MM.1S (cell line): ENCODE measurements around the gene PARD3.

ENCODE experiments used
- DNase-seq: peaks from one replicate; pipeline ENCODE4 v3.0.0-alpha.2; 2015
- H2AFZ ChIP-seq: fragments of 300-600 bp; sonication (generic); 2 replicates; pipeline ENCODE4 v1.6.0; 2016; ENCODE audit warnings: antibody characterized with exemption, low read length
- H3F3A ChIP-seq: fragments of 300-600 bp; sonication (generic); 2 replicates; pipeline ENCODE4 v1.6.1; 2016; ENCODE audit warnings: mild to moderate bottlenecking, antibody characterized with exemption, low read length, moderate library complexity, mixed read lengths; ENCODE audit not compliant: insufficient read depth
- H3K27ac ChIP-seq: fragments of 300-600 bp; sonication (generic); 2 replicates; pipeline ENCODE4 v1.5.1; 2016; ENCODE audit warnings: mild to moderate bottlenecking, low read length
- H3K27me3 ChIP-seq: fragments of 300-600 bp; sonication (generic); replicated peaks from 2 replicates; pipeline ENCODE4 v1.6.0; 2016; ENCODE audit warnings: low read length; ENCODE audit not compliant: insufficient read depth
- H3K36me3 ChIP-seq: fragments of 300-600 bp; sonication (generic); replicated peaks from 2 replicates; pipeline ENCODE4 v1.6.1; 2016; ENCODE audit warnings: mild to moderate bottlenecking, low read length, mixed read lengths; ENCODE audit not compliant: insufficient read depth
- H3K4me1 ChIP-seq: fragments of 300-600 bp; sonication (generic); 2 replicates; pipeline ENCODE4 v1.6.1; 2016; ENCODE audit warnings: low read length, mixed read lengths
- H3K4me2 ChIP-seq: fragments of 300-600 bp; sonication (generic); 2 replicates; pipeline ENCODE4 v1.6.0; 2016; ENCODE audit warnings: low read depth, low read length
- H3K4me3 ChIP-seq: fragments of 300-600 bp; sonication (generic); 2 replicates; pipeline ENCODE4 v1.5.1; 2016; ENCODE audit warnings: low read length, mixed read lengths
- H3K79me2 ChIP-seq: fragments of 300-600 bp; sonication (generic); 2 replicates; pipeline ENCODE4 v1.6.1; 2016; ENCODE audit warnings: mixed run types, low read length, mixed read lengths
- H3K9ac ChIP-seq: fragments of 300-600 bp; sonication (generic); 2 replicates; pipeline ENCODE4 v1.6.1; 2016; ENCODE audit warnings: low read length, mixed read lengths
- H3K9me2 ChIP-seq: fragments of 300-600 bp; sonication (generic); replicated peaks from 2 replicates; pipeline ENCODE4 v1.6.1; 2016; ENCODE audit warnings: mild to moderate bottlenecking, low read length, mixed read lengths; ENCODE audit not compliant: insufficient read depth
- H3K9me3 ChIP-seq: fragments of 300-600 bp; sonication (generic); replicated peaks from 2 replicates; pipeline ENCODE4 v1.6.1; 2016; ENCODE audit warnings: mild to moderate bottlenecking, low read length, mixed read lengths; ENCODE audit not compliant: insufficient read depth
- H4K20me1 ChIP-seq: fragments of 300-600 bp; sonication (generic); 2 replicates; pipeline ENCODE4 v1.6.1; 2016; ENCODE audit warnings: mild to moderate bottlenecking, low read length, moderate library complexity, mixed read lengths; ENCODE audit not compliant: insufficient read depth
- EZH2 ChIP-seq: fragments of 300-600 bp; sonication (generic); optimal IDR thresholded peaks from 2 replicates; pipeline ENCODE3; 2017; ENCODE audit warnings: low read depth, mild to moderate bottlenecking, antibody characterized with exemption, low read length, mixed read lengths
- EZH2phosphoT487 ChIP-seq: fragments of 300-600 bp; sonication (generic); IDR thresholded peaks from 2 replicates; pipeline ENCODE4 v1.6.1; 2018; ENCODE audit warnings: antibody characterized with exemption, low read length
- TF ChIP-seq, protein P1 (sequence below): fragments of 300-600 bp; sonication (generic); IDR thresholded peaks from 2 replicates; pipeline ENCODE4 v1.5.1; 2016; ENCODE audit warnings: antibody characterized with exemption, low read length, mixed read lengths

PARD3 gene

GRCh38 chr10:34179280-34179679 is 635.8 kb downstream of the PARD3 start:
- DNase-seq = no peak
- Histone ChIP-seq H3K4me2 (no peak overlapping the region), H3K27ac (no peak overlapping the region), H3K4me3 (no peak overlapping the region), H2AFZ (no peak overlapping the region), H3F3A (peaks cover 14% of the 10 kb centered on the region), H3K9me3 (no peaks in the 10 kb centered on the region), H3K9me2 (no peaks in the 10 kb centered on the region), H3K36me3 (no peaks in the 10 kb centered on the region), H3K27me3 (no peaks in the 10 kb centered on the region), H4K20me1 (no peaks in the 10 kb centered on the region), H3K79me2 (no peaks in the 10 kb centered on the region), H3K4me1 (peaks cover 27% of the 10 kb centered on the region), H3K9ac (no peak overlapping the region)
- TF ChIP-seq EZH2 (no peak), EZH2phosphoT487 (no peak)
- TF ChIP-seq, protein P1, sequence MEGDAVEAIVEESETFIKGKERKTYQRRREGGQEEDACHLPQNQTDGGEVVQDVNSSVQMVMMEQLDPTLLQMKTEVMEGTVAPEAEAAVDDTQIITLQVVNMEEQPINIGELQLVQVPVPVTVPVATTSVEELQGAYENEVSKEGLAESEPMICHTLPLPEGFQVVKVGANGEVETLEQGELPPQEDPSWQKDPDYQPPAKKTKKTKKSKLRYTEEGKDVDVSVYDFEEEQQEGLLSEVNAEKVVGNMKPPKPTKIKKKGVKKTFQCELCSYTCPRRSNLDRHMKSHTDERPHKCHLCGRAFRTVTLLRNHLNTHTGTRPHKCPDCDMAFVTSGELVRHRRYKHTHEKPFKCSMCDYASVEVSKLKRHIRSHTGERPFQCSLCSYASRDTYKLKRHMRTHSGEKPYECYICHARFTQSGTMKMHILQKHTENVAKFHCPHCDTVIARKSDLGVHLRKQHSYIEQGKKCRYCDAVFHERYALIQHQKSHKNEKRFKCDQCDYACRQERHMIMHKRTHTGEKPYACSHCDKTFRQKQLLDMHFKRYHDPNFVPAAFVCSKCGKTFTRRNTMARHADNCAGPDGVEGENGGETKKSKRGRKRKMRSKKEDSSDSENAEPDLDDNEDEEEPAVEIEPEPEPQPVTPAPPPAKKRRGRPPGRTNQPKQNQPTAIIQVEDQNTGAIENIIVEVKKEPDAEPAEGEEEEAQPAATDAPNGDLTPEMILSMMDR = no peak

GRCh38 chr10:34178756-34179155 is 636.3 kb downstream of the PARD3 start:
- Histone ChIP-seq H3K9ac (no peak overlapping the region), H3K9me3 (no peaks in the 10 kb centered on the region), H2AFZ (no peak overlapping the region), H3K4me1 (peaks cover 27% of the 10 kb centered on the region), H3K27ac (no peak overlapping the region), H4K20me1 (no peaks in the 10 kb centered on the region), H3K4me3 (no peak overlapping the region), H3K79me2 (no peaks in the 10 kb centered on the region), H3F3A (peaks cover 14% of the 10 kb centered on the region), H3K36me3 (no peaks in the 10 kb centered on the region), H3K27me3 (no peaks in the 10 kb centered on the region), H3K9me2 (no peaks in the 10 kb centered on the region), H3K4me2 (no peak overlapping the region)
- TF ChIP-seq EZH2 (no peak), EZH2phosphoT487 (no peak)
- TF ChIP-seq, protein P1 = no peak
- DNase-seq = no peak

GRCh38 chr10:34178196-34178595 is 636.9 kb downstream of the PARD3 start:
- Histone ChIP-seq H3K27ac (no peak overlapping the region), H3K4me3 (no peak overlapping the region), H3F3A (peaks cover 14% of the 10 kb centered on the region), H3K4me1 (peaks cover 25% of the 10 kb centered on the region), H3K79me2 (no peaks in the 10 kb centered on the region), H2AFZ (no peak overlapping the region), H4K20me1 (no peaks in the 10 kb centered on the region), H3K4me2 (no peak overlapping the region), H3K36me3 (no peaks in the 10 kb centered on the region), H3K9me2 (no peaks in the 10 kb centered on the region), H3K27me3 (no peaks in the 10 kb centered on the region), H3K9ac (no peak overlapping the region), H3K9me3 (no peaks in the 10 kb centered on the region)
- TF ChIP-seq, protein P1 = no peak
- no peak for TF ChIP-seq EZH2phosphoT487
- no peak for TF ChIP-seq EZH2
- no peak for DNase-seq
